Neural cell (in vitro differentiated cells): Measurements from ENCODE around the gene DHRS3. TPM values are rescaled to one million over a fixed set of nuclear protein-coding genes. Genes with fewer than 3 reads are reported as not detected.

ENCODE experiments used
- H2AFZ ChIP-seq: fragments of 200-600, 300-800 bp; sonication (generic), shearing (Covaris generic); 2 replicates; pipeline ENCODE4 v1.6.0; 2014; ENCODE audit warnings: low read depth, mild to moderate bottlenecking, antibody characterized with exemption, low read length, moderate library complexity
- H3F3A ChIP-seq: fragments of 200-600 bp; shearing (Covaris generic); 2 replicates; pipeline ENCODE4 v1.6.1; 2016; ENCODE audit warnings: mild to moderate bottlenecking, moderate library complexity, mixed read lengths, antibody characterized with exemption, low read length; ENCODE audit not compliant: insufficient read depth, poor library complexity, severe bottlenecking
- H3K27ac ChIP-seq: fragments of 200-600, 300-800 bp; sonication (generic), shearing (Covaris generic); 2 replicates; pipeline ENCODE4 v1.5.1; 2014; ENCODE audit warnings: mild to moderate bottlenecking, low read length, moderate library complexity
- H3K27me3 ChIP-seq: fragments of 300-800, 200-600 bp; sonication (generic), shearing (Covaris generic); 2 replicates; pipeline ENCODE4 v1.6.0; 2014; ENCODE audit warnings: mild to moderate bottlenecking, low read depth, low read length, moderate library complexity; ENCODE audit not compliant: insufficient read depth
- H3K36me3 ChIP-seq: fragments of 300-800, 200-600 bp; sonication (generic), shearing (Covaris generic); 2 replicates; pipeline ENCODE4 v1.5.1; 2014; ENCODE audit warnings: mild to moderate bottlenecking, antibody characterized with exemption, low read length, moderate library complexity; ENCODE audit not compliant: insufficient read depth
- H3K4me2 ChIP-seq: fragments of 300-800, 200-600 bp; sonication (generic), shearing (Covaris generic); 2 replicates; pipeline ENCODE4 v1.6.0; 2014; ENCODE audit warnings: mild to moderate bottlenecking, low read length
- H3K4me3 ChIP-seq: fragments of 300-800, 200-600 bp; sonication (generic), shearing (Covaris generic); 2 replicates; pipeline ENCODE4 v1.5.1; 2014; ENCODE audit warnings: mild to moderate bottlenecking, low read length, moderate library complexity
- H3K79me2 ChIP-seq: fragments of 200-600 bp; shearing (Covaris generic); replicated peaks from 2 replicates; pipeline ENCODE4 v1.6.0; 2014; ENCODE audit warnings: mild to moderate bottlenecking, low read length, moderate library complexity; ENCODE audit not compliant: insufficient read depth
- H3K9ac ChIP-seq: fragments of 300-800, 200-600 bp; sonication (generic), shearing (Covaris generic); 2 replicates; pipeline ENCODE4 v1.6.1; 2016; ENCODE audit warnings: mild to moderate bottlenecking, low read length, mixed read lengths
- H3K9me2 ChIP-seq: fragments of 200-600 bp; shearing (Covaris generic); 2 replicates; pipeline ENCODE4 v1.6.1; 2016; ENCODE audit warnings: mild to moderate bottlenecking, low read length, mixed read lengths; ENCODE audit not compliant: insufficient read depth
- H3K9me3 ChIP-seq: fragments of 200-600, 300-800 bp; sonication (generic), shearing (Covaris generic); 2 replicates; pipeline ENCODE4 v1.6.1; 2016; ENCODE audit warnings: mild to moderate bottlenecking, mixed run types, low read length, moderate library complexity, mixed read lengths
- H4K20me1 ChIP-seq: fragments of 200-600 bp; shearing (Covaris generic); 2 replicates; pipeline ENCODE4 v1.6.1; 2016; ENCODE audit warnings: mild to moderate bottlenecking, mixed run types; ENCODE audit not compliant: insufficient read depth
- CTCF ChIP-seq: fragments of 450-650 bp; IDR thresholded peaks from 2 replicates; pipeline ENCODE4 v1.5.1; 2014; ENCODE audit warnings: antibody characterized with exemption, mild to moderate bottlenecking, moderate library complexity; ENCODE audit not compliant: poor library complexity, severe bottlenecking
- EP300 ChIP-seq: fragments of 450-650 bp; conservative IDR thresholded peaks from 2 replicates; pipeline ENCODE4 v1.6.1; 2014; ENCODE audit warnings: antibody characterized with exemption, mild to moderate bottlenecking, moderate library complexity; ENCODE audit not compliant: poor library complexity, severe bottlenecking
- EZH2 ChIP-seq: fragments of 200-600, 300-800 bp; shearing (Covaris generic), sonication (generic); IDR thresholded peaks from 2 replicates; pipeline ENCODE4 v1.6.1; 2014; ENCODE audit warnings: antibody characterized with exemption, low read length, borderline replicate concordance, mild to moderate bottlenecking; ENCODE audit not compliant: insufficient read depth, poor library complexity, severe bottlenecking
- MXI1 ChIP-seq: fragments of 450-650 bp; conservative IDR thresholded peaks from 2 replicates; pipeline ENCODE4 v1.6.1; 2014; ENCODE audit warnings: antibody characterized with exemption, mild to moderate bottlenecking; ENCODE audit not compliant: poor library complexity, severe bottlenecking
- POLR2AphosphoS5 ChIP-seq: IDR thresholded peaks from 2 replicates; pipeline ENCODE4 v1.6.1; 2012
- RAD21 ChIP-seq: fragments of 450-650 bp; conservative IDR thresholded peaks from 2 replicates; pipeline ENCODE4 v1.6.1; 2014; ENCODE audit warnings: antibody characterized with exemption, mild to moderate bottlenecking, moderate library complexity
- SMC3 ChIP-seq: fragments of 450-650 bp; conservative IDR thresholded peaks from 2 replicates; pipeline ENCODE4 v1.6.1; 2014; ENCODE audit warnings: antibody characterized with exemption, mild to moderate bottlenecking, moderate library complexity; ENCODE audit not compliant: poor library complexity
- TAF1 ChIP-seq: IDR thresholded peaks from 2 replicates; pipeline ENCODE4 v1.6.1; 2012; ENCODE audit warnings: low read depth
- polyA plus RNA-seq: library from polyadenylated mRNA; depleted of rRNA; stranded (reverse); fragments of >200 nt; gene quantifications from 2 replicates; pipeline ENCODE4 v1.2.3, GENCODE V29; 2014
- TF ChIP-seq, protein P1 (sequence below): IDR thresholded peaks from 2 replicates; pipeline ENCODE4 v1.6.1; 2012; ENCODE audit warnings: borderline replicate concordance

DHRS3 gene
- polyA plus RNA-seq, 1 donor from 2014 or later: 0.22 TPM

- H3K9me3 ChIP-seq: no peaks in the 10 kb centered on the region
- H3K9me2 ChIP-seq: no peaks in the 10 kb centered on the region
- H3F3A ChIP-seq: no peaks in the 10 kb centered on the region
- no peak overlapping the region for H3K4me2 ChIP-seq
- H3K9ac ChIP-seq: no peak overlapping the region
- H3K79me2 ChIP-seq: no peaks in the 10 kb centered on the region
- TF ChIP-seq TAF1: no peak
- TF ChIP-seq CTCF: no peak
- TF ChIP-seq, protein P1, sequence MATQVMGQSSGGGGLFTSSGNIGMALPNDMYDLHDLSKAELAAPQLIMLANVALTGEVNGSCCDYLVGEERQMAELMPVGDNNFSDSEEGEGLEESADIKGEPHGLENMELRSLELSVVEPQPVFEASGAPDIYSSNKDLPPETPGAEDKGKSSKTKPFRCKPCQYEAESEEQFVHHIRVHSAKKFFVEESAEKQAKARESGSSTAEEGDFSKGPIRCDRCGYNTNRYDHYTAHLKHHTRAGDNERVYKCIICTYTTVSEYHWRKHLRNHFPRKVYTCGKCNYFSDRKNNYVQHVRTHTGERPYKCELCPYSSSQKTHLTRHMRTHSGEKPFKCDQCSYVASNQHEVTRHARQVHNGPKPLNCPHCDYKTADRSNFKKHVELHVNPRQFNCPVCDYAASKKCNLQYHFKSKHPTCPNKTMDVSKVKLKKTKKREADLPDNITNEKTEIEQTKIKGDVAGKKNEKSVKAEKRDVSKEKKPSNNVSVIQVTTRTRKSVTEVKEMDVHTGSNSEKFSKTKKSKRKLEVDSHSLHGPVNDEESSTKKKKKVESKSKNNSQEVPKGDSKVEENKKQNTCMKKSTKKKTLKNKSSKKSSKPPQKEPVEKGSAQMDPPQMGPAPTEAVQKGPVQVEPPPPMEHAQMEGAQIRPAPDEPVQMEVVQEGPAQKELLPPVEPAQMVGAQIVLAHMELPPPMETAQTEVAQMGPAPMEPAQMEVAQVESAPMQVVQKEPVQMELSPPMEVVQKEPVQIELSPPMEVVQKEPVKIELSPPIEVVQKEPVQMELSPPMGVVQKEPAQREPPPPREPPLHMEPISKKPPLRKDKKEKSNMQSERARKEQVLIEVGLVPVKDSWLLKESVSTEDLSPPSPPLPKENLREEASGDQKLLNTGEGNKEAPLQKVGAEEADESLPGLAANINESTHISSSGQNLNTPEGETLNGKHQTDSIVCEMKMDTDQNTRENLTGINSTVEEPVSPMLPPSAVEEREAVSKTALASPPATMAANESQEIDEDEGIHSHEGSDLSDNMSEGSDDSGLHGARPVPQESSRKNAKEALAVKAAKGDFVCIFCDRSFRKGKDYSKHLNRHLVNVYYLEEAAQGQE: no peak
- TF ChIP-seq MXI1: no peak
- TF ChIP-seq RAD21: no peak
- TF ChIP-seq SMC3: no peak
- no peak for TF ChIP-seq EZH2
- no peak for TF ChIP-seq POLR2AphosphoS5
- TF ChIP-seq EP300: no peak
- H4K20me1 ChIP-seq: no peaks in the 10 kb centered on the region
- H3K27ac ChIP-seq: no peak overlapping the region
- no peak overlapping the region for H2AFZ ChIP-seq
- H3K36me3 ChIP-seq: no peaks in the 10 kb centered on the region
- H3K27me3 ChIP-seq: no peaks in the 10 kb centered on the region
- no peak overlapping the region for H3K4me3 ChIP-seq
Measured at GRCh38 chr1:12583484-12583883, 34.5 kb downstream of the DHRS3 start.

DNA sequence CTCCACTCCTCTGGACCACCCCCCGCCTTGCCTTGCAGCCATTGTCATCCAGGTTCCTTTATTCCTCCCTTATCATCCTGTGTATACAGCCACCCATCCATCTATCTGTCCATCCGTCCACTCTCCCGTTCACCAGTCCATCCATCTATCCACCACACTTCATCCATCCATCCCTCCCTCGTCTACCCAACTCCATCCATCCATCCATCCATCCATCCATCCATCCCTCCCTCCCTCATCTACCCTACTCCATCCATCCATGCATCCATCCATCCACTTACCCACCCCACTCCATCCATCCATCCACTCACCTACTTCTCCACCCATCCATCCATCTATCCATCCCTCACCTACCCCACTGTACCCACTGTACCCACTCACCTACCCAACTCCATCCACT is 35.4 kb downstream of the DHRS3 start:
- Histone ChIP-seq H3K27ac (no peak overlapping the region), H3K9me2 (no peaks in the 10 kb centered on the region), H3K9me3 (no peaks in the 10 kb centered on the region), H3K4me2 (no peak overlapping the region), H3K9ac (no peak overlapping the region), H3K79me2 (no peaks in the 10 kb centered on the region), H4K20me1 (no peaks in the 10 kb centered on the region), H2AFZ (no peak overlapping the region), H3K27me3 (no peaks in the 10 kb centered on the region), H3F3A (no peaks in the 10 kb centered on the region), H3K4me3 (no peak overlapping the region), H3K36me3 (no peaks in the 10 kb centered on the region)
- TF ChIP-seq CTCF (no peak), EZH2 (no peak)
- TF ChIP-seq, protein P1: no peak
